Suprapubic skin (tissue), 4 donors: ENCODE measurements around the gene EPB41L5. TPM values are rescaled to one million over a fixed set of nuclear protein-coding genes. Genes with fewer than 3 reads are reported as not detected.

Experiments used
- DNase-seq, 2 donors: peaks; one replicate each; pipeline ENCODE4 v3.0.0-alpha.2; 2019; ENCODE audit warnings: low spot score in 2 of 2
- H3K27ac ChIP-seq: fragments of 200-600 bp; sonication (generic); one replicate; pipeline ENCODE4 v1.5.1; 2019
- H3K27me3 ChIP-seq: fragments of 200-600 bp; sonication (generic); one replicate; pipeline ENCODE4 v1.5.1; 2019
- H3K36me3 ChIP-seq: fragments of 200-600 bp; sonication (generic); one replicate; pipeline ENCODE4 v1.5.1; 2019
- H3K4me1 ChIP-seq: fragments of 200-600 bp; sonication (generic); one replicate; pipeline ENCODE4 v1.5.1; 2019
- H3K4me3 ChIP-seq: fragments of 200-600 bp; sonication (generic); one replicate; pipeline ENCODE4 v1.5.1; 2019; ENCODE audit warnings: mild to moderate bottlenecking
- H3K9me3 ChIP-seq: fragments of 200-600 bp; sonication (generic); one replicate; pipeline ENCODE4 v1.5.1; 2019
- EP300 ChIP-seq: sonication (generic); formaldehyde crosslinking; IDR thresholded peaks from one replicate; pipeline ENCODE4 v1.6.1; 2017; ENCODE audit warnings: antibody characterized with exemption
- POLR2A ChIP-seq, 2 donors: fragments of 450-650 bp; IDR thresholded peaks; one replicate each; pipeline ENCODE4 v1.6.1; 2017; ENCODE audit warnings: antibody characterized with exemption in 2 of 2, mild to moderate bottlenecking in 2 of 2, moderate library complexity in 2 of 2
- POLR2AphosphoS5 ChIP-seq, 3 donors: sonication (generic); formaldehyde crosslinking; IDR thresholded peaks; one replicate each; pipeline ENCODE4 v1.6.1; 2017; ENCODE audit warnings: antibody characterized with exemption in 3 of 3
- WGBS: methylation state at CpG from one replicate; pipeline ENCODE4 v1.1.5; 2018; 5-methylcytosine and 5-hydroxymethylcytosine counted together
- total RNA-seq, 4 donors: library from RNA; depleted of rRNA; stranded (reverse); fragments of >200 nt; gene quantifications; one replicate each; pipeline ENCODE4 v1.1.0, GENCODE V29; 2016
- TF ChIP-seq, protein P1 (sequence below), 2 donors: fragments of 200-600 bp in 1 of 2; fragments of 450-650 bp in 1 of 2; sonication (generic) in 1 of 2; IDR thresholded peaks; one replicate each; pipeline ENCODE4 v1.5.1; 2016 to 2019; ENCODE audit warnings: antibody characterized with exemption in 2 of 2, mild to moderate bottlenecking in 1 of 2, moderate library complexity in 1 of 2

Gene EPB41L5
- total RNA-seq, 4 donors from 2014 or later: 19.5 to 34.6 (median 31.0) TPM

DNA sequence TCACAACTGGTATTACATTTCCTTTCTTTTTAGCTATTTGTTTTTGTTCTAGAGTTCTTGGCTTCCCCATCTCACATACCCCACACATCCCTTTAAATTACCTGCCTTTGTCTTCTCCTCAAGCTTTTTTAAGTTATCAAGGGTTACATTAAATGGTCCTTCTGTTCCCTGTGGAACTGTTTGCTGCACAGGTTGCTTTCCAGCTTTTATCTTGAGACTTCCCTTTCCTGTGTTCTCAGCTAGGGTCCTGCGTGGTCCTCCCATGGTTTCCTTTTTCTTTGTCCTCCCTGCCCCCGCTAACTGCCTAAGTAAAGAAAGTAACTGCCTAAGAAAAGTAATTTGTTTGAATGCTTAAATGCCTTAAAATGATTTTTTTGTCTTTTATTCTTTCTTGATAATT, 66.8 kb downstream of the EPB41L5 start:
- DNase-seq: no peak
- Histone ChIP-seq H3K27me3 (no peaks in the 10 kb centered on the region), H3K36me3 (peaks cover 12% of the 10 kb centered on the region), H3K9me3 (no peaks in the 10 kb centered on the region), H3K4me3 (no peak overlapping the region), H3K27ac (no peak overlapping the region), H3K4me1 (no peaks in the 10 kb centered on the region)
- TF ChIP-seq EP300: no peak
- TF ChIP-seq, protein P1, sequence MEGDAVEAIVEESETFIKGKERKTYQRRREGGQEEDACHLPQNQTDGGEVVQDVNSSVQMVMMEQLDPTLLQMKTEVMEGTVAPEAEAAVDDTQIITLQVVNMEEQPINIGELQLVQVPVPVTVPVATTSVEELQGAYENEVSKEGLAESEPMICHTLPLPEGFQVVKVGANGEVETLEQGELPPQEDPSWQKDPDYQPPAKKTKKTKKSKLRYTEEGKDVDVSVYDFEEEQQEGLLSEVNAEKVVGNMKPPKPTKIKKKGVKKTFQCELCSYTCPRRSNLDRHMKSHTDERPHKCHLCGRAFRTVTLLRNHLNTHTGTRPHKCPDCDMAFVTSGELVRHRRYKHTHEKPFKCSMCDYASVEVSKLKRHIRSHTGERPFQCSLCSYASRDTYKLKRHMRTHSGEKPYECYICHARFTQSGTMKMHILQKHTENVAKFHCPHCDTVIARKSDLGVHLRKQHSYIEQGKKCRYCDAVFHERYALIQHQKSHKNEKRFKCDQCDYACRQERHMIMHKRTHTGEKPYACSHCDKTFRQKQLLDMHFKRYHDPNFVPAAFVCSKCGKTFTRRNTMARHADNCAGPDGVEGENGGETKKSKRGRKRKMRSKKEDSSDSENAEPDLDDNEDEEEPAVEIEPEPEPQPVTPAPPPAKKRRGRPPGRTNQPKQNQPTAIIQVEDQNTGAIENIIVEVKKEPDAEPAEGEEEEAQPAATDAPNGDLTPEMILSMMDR (IDR thresholded peaks at IDR 0.05): no peak
- no peak for TF ChIP-seq POLR2AphosphoS5 (IDR thresholded peaks at IDR 0.05)
- TF ChIP-seq POLR2A (IDR thresholded peaks at IDR 0.05): no peak
- 90% methylated on average over 2 of the region's 2 CpGs for WGBS

DNA sequence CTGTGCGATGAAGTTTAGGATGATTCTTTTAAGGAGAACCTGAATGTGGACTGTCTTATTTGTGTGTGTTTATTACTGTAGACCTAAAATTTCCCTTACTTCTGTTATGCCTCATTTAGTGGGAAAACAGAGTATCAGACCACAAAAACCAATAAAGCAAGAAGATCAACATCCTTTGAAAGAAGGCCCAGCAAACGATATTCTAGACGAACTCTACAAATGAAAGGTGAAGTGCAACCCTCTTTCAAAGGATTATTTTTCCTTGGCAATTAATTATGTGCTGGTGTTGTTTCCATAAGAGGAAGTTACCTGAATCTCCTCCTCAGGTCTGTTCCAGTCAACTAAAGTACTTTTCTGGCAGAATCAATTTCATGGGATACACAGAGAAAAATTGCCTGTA, 78.6 kb downstream of the EPB41L5 start:
- DNase-seq: no peak
- peaks cover 8% of the 10 kb centered on the region for H3K36me3 ChIP-seq
- TF ChIP-seq, protein P1 (IDR thresholded peaks at IDR 0.05): no peak
- TF ChIP-seq POLR2AphosphoS5 (IDR thresholded peaks at IDR 0.05): no peak
- no peak for TF ChIP-seq EP300
- TF ChIP-seq POLR2A (IDR thresholded peaks at IDR 0.05): no peak
- 90% methylated on average over 3 of the region's 3 CpGs for WGBS
- no peaks in the 10 kb centered on the region for H3K4me1 ChIP-seq
- H3K9me3 ChIP-seq: no peaks in the 10 kb centered on the region
- H3K27me3 ChIP-seq: no peaks in the 10 kb centered on the region
- H3K27ac ChIP-seq: no peak overlapping the region
- no peak overlapping the region for H3K4me3 ChIP-seq

DNA sequence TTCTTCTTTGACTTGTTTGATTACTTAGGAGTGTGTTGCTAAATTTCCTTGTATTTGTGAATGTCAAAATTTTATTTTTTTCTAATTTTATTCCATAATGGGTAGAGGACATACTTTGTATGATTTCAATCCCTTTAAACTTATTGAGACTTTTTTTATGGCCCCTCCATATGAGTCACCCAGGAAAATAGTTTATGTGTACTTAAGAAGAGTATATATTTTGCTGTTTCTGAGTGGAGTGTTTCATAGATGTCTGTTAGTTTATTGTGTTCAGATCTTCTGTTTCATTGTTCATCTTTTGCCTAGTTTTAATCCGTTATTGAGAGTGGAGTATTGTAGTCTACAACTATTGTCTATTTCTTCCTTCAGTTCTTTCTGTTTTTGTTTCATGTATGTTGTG, 81.9 kb downstream of the EPB41L5 start:
- no peaks in the 10 kb centered on the region for H3K27me3 ChIP-seq
- H3K4me1 ChIP-seq: no peaks in the 10 kb centered on the region
- no peak for DNase-seq
- TF ChIP-seq POLR2A (IDR thresholded peaks at IDR 0.05) (no peak), EP300 (no peak), POLR2AphosphoS5 (IDR thresholded peaks at IDR 0.05) (no peak)
- TF ChIP-seq, protein P1 (IDR thresholded peaks at IDR 0.05): no peak
- no peak overlapping the region for H3K4me3 ChIP-seq
- no peak overlapping the region for H3K27ac ChIP-seq
- H3K9me3 ChIP-seq: no peaks in the 10 kb centered on the region
- 94% methylated on average over 1 of the region's 1 CpG for WGBS
- peaks cover 11% of the 10 kb centered on the region for H3K36me3 ChIP-seq

DNA sequence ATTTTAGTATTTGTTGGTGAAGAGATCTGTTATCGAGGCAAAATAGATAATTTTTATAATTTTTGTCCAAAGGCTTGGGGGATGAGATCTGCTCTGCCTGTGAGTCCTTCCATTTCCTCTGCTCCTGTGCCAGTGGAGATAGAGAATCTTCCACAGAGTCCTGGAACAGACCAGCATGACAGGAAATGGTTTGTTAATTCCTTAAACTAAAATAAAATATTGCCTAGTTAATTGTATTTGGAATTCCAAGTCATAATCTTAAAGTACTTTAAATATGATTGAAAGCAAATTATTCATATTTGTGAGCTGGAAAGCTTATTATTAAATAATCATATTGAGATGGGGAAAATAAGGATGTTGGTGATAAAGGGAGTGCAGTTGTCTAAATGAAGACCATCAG, 87.8 kb downstream of the EPB41L5 start:
- no peak for DNase-seq
- Histone ChIP-seq H3K4me3 (no peak overlapping the region), H3K4me1 (no peaks in the 10 kb centered on the region), H3K27me3 (no peaks in the 10 kb centered on the region), H3K36me3 (peaks cover 12% of the 10 kb centered on the region), H3K9me3 (no peaks in the 10 kb centered on the region), H3K27ac (no peak overlapping the region)
- TF ChIP-seq POLR2AphosphoS5 (IDR thresholded peaks at IDR 0.05) (no peak), POLR2A (IDR thresholded peaks at IDR 0.05) (no peak), EP300 (no peak)
- TF ChIP-seq, protein P1 (IDR thresholded peaks at IDR 0.05): no peak
- WGBS: 91% methylated on average over 1 of the region's 1 CpG

DNA sequence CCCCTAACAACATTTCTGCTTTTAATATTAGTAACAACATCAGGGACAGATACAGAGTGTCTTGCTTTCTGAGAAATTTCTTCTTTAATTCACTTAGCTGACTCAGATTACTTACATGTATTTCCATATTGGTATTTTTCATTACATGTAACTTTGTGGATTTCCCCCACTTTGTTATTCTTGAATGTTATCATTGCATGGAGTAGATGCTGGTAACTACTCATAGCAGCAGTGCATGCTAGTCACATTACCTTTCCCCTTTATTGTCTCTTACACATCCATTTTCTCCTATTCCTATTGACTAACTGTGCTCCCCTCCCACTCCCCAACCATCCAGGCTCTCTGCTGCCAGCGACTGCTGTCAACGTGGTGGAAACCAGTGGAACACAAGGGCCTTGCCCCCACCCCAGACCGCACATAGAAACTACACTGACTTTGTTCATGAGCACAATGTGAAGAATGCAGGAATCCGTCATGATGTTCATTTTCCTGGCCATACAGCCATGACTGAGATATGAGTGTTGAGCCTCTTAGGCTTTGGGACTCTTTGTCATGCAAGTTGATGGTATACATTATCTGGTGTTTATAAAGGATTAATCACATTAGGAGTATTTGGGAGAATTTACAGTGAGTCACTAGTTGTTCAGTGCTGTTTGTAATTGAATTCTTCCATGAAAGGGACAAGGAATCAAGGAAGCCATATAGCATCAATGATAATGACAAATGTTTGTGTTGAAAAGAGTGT, 91.0 kb downstream of the EPB41L5 start:
- DNase-seq: no peak
- 97% methylated on average over 4 of the region's 4 CpGs for WGBS
- Histone ChIP-seq H3K36me3 (peaks cover 7% of the 10 kb centered on the region), H3K27ac (no peak overlapping the region), H3K4me3 (no peak overlapping the region), H3K4me1 (peaks cover 15% of the 10 kb centered on the region), H3K27me3 (no peaks in the 10 kb centered on the region), H3K9me3 (no peaks in the 10 kb centered on the region)
- TF ChIP-seq POLR2A (IDR thresholded peaks at IDR 0.05) (no peak), EP300 (no peak), POLR2AphosphoS5 (IDR thresholded peaks at IDR 0.05) (no peak)
- TF ChIP-seq, protein P1 (IDR thresholded peaks at IDR 0.05): no peak
